ENCODE data around the gene PLPPR4. TPM values are rescaled to one million over a fixed set of nuclear protein-coding genes. Genes with fewer than 3 reads are reported as not detected.
"Not testable (repeated sequence)": the region's sequence is repeated elsewhere in the genome, so short reads cannot be mapped to it uniquely, and the experiment has no call there.

PLPPR4 gene
- total RNA-seq, 1 experiment from 2014 or later = 0.42 TPM

DNA sequence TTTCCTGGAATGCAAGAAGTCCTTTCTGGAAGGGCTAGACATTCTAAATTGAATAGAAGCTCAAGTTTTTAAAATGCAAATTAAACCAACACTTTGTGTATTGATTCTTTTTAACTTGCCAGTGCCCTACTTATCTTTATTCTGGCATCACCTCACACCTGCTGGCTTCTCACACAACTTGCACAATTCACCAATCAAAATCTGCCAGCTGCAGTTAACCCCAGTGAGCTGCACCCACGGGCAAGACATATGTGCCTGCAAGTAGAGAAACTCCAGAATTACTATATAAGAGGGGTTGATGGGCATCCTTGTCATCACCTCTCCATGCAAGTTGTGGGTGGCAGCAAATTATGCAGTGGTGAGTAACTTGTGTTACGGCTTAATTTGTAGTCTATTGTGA, 11.7 kb upstream of the PLPPR4 start:
- H4K20me1 ChIP-seq (ENCODE audit: insufficient read depth) = no peaks in the 10 kb centered on the region
- ATAC-seq (no peak), DNase-seq (ENCODE audit: low read depth, low spot score) (no peak)
- H3K9me3 ChIP-seq (ENCODE audit: control insufficient read depth in 1 of 2, insufficient read depth in 1 of 2, low read depth in 1 of 2, low read length in 2 of 2) = no peaks in the 10 kb centered on the region
- no peaks in the 10 kb centered on the region for H3K79me2 ChIP-seq (ENCODE audit: insufficient read depth, low read length)
- no peak overlapping the region for H3K9ac ChIP-seq (ENCODE audit: low read length)
- H3K36me3 ChIP-seq (ENCODE audit: control insufficient read depth in 1 of 2, insufficient read depth in 2 of 2, low read length in 2 of 2) = no peaks in the 10 kb centered on the region
- H3K27me3 ChIP-seq (ENCODE audit: insufficient read depth, low read length) = no peaks in the 10 kb centered on the region
- H3K4me3 ChIP-seq (replicated peaks in 1 of 2; ENCODE audit: low read depth in 1 of 2, low read length in 2 of 2) = no peak overlapping the region
- H2AFZ ChIP-seq (ENCODE audit: low read depth, low read length, poor library complexity, severe bottlenecking) = no peak overlapping the region
- ChIA-PET POLR2A (no interaction called here), RAD21 (ENCODE audit: low non-redundant PET in 1 of 2, low total read pairs in 2 of 2, uncharacterized antibody in 2 of 2, unreplicated experiment in 2 of 2) (no interaction called here), CTCF (no interaction called here)
- no peak overlapping the region for H3K27ac ChIP-seq (ENCODE audit: low read depth, low read length)
- no peaks in the 10 kb centered on the region for H3K9me2 ChIP-seq (ENCODE audit: insufficient read depth)
- H3K4me1 ChIP-seq (ENCODE audit: control insufficient read depth in 1 of 2, insufficient read depth in 2 of 2, low read length in 2 of 2) = no peaks in the 10 kb centered on the region
- BruUV-seq (replicated peaks) = no TSS peak
- TF ChIP-seq CBX3 (IDR thresholded peaks at IDR 0.05; ENCODE audit: low read depth) (no peak), MAX (IDR thresholded peaks at IDR 0.05) (no peak), EGR1 (IDR thresholded peaks at IDR 0.05; ENCODE audit: low read depth) (no peak)
- H3K4me2 ChIP-seq (ENCODE audit: low read length) = no peak overlapping the region
- intact Hi-C loops (cut with micrococcal nuclease) = no loop called here

DNA sequence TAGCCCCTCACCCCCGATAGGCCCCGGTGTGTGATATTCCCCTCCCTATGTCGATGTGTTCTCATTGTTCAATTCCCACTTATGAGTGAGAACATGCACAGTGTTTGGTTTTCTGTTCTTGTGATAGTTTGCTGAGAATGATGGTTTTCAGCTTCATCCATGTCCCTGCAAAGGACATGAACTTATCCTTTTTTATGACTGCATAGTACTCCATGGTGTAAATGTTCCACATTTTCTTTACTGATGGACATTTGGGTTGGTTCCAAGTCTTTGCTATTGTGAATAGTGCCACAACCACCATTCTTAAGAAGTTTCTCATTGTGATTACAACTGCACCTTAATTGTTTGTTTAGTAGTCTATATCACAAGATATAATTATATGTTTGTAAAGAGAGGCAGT, 3.9 kb upstream of the PLPPR4 start:
- H3K4me2 ChIP-seq (ENCODE audit: low read length); CTCF ChIA-PET; POLR2A ChIA-PET; H3K9ac ChIP-seq (ENCODE audit: low read length); H3K27me3 ChIP-seq (ENCODE audit: insufficient read depth, low read length); H3K4me3 ChIP-seq (replicated peaks in 1 of 2; ENCODE audit: low read depth in 1 of 2, low read length in 2 of 2); DNase-seq (ENCODE audit: low read depth, low spot score); H3K9me3 ChIP-seq (ENCODE audit: control insufficient read depth in 1 of 2, insufficient read depth in 1 of 2, low read depth in 1 of 2, low read length in 2 of 2); H2AFZ ChIP-seq (ENCODE audit: low read depth, low read length, poor library complexity, severe bottlenecking); H3K79me2 ChIP-seq (ENCODE audit: insufficient read depth, low read length); H3K9me2 ChIP-seq (ENCODE audit: insufficient read depth); ATAC-seq; RAD21 ChIA-PET (ENCODE audit: low non-redundant PET in 1 of 2, low total read pairs in 2 of 2, uncharacterized antibody in 2 of 2, unreplicated experiment in 2 of 2); H3K36me3 ChIP-seq (ENCODE audit: control insufficient read depth in 1 of 2, insufficient read depth in 2 of 2, low read length in 2 of 2); BruUV-seq (replicated peaks); intact Hi-C loops (cut with micrococcal nuclease); H4K20me1 ChIP-seq (ENCODE audit: insufficient read depth); H3K27ac ChIP-seq (ENCODE audit: low read depth, low read length): not testable (repeated sequence)
- peaks cover 0 to 11% of the 10 kb centered on the region in 2 experiments; a peak in 2 of 4 replicates for H3K4me1 ChIP-seq (ENCODE audit: control insufficient read depth in 1 of 2, insufficient read depth in 2 of 2, low read length in 2 of 2)

DNA sequence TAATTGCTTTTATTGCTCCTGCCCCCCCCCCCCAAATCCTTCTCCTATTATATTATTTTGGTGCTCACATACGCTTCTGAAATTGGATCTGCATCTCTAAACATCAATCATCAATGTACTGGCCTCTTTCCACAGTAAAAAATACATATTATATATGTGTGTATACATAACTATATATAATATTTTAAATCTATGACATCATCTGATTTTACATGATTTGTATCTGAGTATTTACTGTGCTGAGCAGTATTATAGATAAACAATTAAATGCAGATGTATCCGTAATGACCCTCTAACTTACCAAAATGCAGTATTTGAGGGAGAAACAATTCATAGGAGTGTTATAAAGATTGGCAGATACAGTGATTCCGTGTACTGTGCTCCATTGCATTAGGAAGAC, 832 bp downstream of the PLPPR4 start:
- POLR2A ChIA-PET = no interaction called here

More for the DNA sequence above, 832 bp downstream of the PLPPR4 start:
- Histone ChIP-seq H3K4me3 (replicated peaks in 1 of 2; ENCODE audit: low read depth in 1 of 2, low read length in 2 of 2) (no peak overlapping the region), H3K9me3 (ENCODE audit: control insufficient read depth in 1 of 2, insufficient read depth in 1 of 2, low read depth in 1 of 2, low read length in 2 of 2) (no peaks in the 10 kb centered on the region), H3K27me3 (ENCODE audit: insufficient read depth, low read length) (no peaks in the 10 kb centered on the region), H3K4me1 (ENCODE audit: control insufficient read depth in 1 of 2, insufficient read depth in 2 of 2, low read length in 2 of 2) (peaks cover 0 to 11% of the 10 kb centered on the region in 2 experiments; a peak in 2 of 4 replicates), H3K79me2 (ENCODE audit: insufficient read depth, low read length) (no peaks in the 10 kb centered on the region), H2AFZ (ENCODE audit: low read depth, low read length, poor library complexity, severe bottlenecking) (no peak overlapping the region), H4K20me1 (ENCODE audit: insufficient read depth) (no peaks in the 10 kb centered on the region), H3K9me2 (ENCODE audit: insufficient read depth) (no peaks in the 10 kb centered on the region), H3K36me3 (ENCODE audit: control insufficient read depth in 1 of 2, insufficient read depth in 2 of 2, low read length in 2 of 2) (no peaks in the 10 kb centered on the region), H3K9ac (ENCODE audit: low read length) (no peak overlapping the region), H3K27ac (ENCODE audit: low read depth, low read length) (no peak overlapping the region), H3K4me2 (ENCODE audit: low read length) (peak overlapping the region; percentile 85)
- TF ChIP-seq, protein P1, sequence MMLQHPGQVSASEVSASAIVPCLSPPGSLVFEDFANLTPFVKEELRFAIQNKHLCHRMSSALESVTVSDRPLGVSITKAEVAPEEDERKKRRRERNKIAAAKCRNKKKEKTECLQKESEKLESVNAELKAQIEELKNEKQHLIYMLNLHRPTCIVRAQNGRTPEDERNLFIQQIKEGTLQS (IDR thresholded peaks at IDR 0.05) = no peak
- no peak for TF ChIP-seq SP1 (IDR thresholded peaks at IDR 0.05; ENCODE audit: low read depth)
- TF ChIP-seq MAX (IDR thresholded peaks at IDR 0.05) = no peak
- no peak for TF ChIP-seq FOSL1 (IDR thresholded peaks at IDR 0.05; ENCODE audit: low read depth)
- no peak for TF ChIP-seq SRF (IDR thresholded peaks at IDR 0.05; ENCODE audit: low read depth)
- TF ChIP-seq, protein P2, sequence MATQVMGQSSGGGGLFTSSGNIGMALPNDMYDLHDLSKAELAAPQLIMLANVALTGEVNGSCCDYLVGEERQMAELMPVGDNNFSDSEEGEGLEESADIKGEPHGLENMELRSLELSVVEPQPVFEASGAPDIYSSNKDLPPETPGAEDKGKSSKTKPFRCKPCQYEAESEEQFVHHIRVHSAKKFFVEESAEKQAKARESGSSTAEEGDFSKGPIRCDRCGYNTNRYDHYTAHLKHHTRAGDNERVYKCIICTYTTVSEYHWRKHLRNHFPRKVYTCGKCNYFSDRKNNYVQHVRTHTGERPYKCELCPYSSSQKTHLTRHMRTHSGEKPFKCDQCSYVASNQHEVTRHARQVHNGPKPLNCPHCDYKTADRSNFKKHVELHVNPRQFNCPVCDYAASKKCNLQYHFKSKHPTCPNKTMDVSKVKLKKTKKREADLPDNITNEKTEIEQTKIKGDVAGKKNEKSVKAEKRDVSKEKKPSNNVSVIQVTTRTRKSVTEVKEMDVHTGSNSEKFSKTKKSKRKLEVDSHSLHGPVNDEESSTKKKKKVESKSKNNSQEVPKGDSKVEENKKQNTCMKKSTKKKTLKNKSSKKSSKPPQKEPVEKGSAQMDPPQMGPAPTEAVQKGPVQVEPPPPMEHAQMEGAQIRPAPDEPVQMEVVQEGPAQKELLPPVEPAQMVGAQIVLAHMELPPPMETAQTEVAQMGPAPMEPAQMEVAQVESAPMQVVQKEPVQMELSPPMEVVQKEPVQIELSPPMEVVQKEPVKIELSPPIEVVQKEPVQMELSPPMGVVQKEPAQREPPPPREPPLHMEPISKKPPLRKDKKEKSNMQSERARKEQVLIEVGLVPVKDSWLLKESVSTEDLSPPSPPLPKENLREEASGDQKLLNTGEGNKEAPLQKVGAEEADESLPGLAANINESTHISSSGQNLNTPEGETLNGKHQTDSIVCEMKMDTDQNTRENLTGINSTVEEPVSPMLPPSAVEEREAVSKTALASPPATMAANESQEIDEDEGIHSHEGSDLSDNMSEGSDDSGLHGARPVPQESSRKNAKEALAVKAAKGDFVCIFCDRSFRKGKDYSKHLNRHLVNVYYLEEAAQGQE (IDR thresholded peaks at IDR 0.05; ENCODE audit: low read depth) = no peak
- no peak for TF ChIP-seq CBX3 (IDR thresholded peaks at IDR 0.05; ENCODE audit: low read depth)
- intact Hi-C loops (cut with micrococcal nuclease) = no loop called here
- ATAC-seq = no peak
- no peak for DNase-seq (ENCODE audit: low read depth, low spot score)
- no TSS peak for BruUV-seq (replicated peaks)
- CTCF ChIA-PET = no interaction called here
- RAD21 ChIA-PET (ENCODE audit: low non-redundant PET in 1 of 2, low total read pairs in 2 of 2, uncharacterized antibody in 2 of 2, unreplicated experiment in 2 of 2) = no interaction called here

Measured in HCT116 (cell line).